ENCODE data around the gene MYH3.

Gene MYH3

DNA sequence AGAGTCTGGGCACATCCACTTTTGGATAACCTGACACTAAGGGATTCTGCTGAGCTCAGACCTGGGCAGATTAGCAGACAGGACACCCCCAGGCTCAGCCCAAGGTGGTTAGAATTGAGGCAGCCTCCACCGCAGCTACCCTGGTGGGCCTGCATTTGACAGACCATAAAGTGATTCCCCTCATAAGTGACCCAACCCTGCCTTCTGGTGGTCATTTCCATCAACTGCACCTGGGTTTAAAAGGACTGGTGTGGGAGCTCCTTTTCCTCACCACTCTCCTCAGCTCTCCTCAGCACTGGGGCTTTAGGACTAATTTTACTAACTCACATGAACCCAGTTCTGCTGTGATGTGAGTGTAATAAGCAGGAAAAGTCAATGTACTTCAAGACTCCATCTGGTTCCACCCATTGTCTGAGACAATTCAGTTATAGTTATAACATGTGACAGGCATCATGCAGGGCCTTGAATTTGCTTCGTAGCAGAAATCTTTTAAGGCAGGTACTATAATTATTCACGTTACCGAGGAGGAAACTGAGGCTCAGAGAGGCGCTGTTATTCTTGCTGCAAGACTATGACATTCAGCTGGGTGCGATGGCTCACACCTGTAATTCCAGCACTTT is 42.5 kb downstream of the MYH3 start:
- DNase-seq (ENCODE audit: low read depth in 1 of 2, low spot score in 1 of 2): no peak

DNA sequence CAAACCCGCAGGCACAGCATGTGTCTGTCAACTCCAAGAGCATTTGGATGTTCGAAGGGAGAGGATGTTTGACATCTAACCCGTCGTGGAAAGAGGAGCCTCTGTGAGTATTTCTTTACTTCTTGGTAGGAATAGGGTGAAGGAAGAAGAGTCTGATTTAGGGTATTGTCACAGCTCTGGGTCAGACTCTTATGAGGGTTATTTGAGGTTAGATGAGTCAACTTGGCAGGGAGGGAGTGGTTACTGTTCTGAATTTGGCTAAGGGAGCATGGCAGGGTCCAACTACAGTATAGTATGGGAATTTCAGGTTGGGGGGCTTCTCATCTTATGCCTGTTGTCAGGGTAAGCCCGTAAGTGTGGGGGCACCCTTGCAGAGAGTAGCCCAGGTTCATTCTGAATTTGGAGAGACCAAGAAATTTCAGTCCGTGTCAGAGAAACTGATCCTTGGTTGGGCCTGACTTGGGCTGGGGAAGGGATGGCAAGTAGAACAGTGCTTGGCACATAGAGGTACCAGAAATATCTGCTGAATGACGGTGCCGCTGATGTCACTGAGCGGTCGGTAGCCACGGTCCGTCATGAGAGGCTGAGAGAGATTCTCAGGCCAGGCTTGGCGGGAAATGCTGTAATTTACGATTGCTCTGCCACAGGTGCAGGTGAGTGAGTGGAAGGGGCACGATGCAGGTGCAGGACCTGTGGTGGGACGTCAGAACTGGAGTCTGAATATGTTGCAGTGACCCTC is 43.2 kb downstream of the MYH3 start:
- no peak for DNase-seq (ENCODE audit: low read depth in 1 of 2, low spot score in 1 of 2)

DNA sequence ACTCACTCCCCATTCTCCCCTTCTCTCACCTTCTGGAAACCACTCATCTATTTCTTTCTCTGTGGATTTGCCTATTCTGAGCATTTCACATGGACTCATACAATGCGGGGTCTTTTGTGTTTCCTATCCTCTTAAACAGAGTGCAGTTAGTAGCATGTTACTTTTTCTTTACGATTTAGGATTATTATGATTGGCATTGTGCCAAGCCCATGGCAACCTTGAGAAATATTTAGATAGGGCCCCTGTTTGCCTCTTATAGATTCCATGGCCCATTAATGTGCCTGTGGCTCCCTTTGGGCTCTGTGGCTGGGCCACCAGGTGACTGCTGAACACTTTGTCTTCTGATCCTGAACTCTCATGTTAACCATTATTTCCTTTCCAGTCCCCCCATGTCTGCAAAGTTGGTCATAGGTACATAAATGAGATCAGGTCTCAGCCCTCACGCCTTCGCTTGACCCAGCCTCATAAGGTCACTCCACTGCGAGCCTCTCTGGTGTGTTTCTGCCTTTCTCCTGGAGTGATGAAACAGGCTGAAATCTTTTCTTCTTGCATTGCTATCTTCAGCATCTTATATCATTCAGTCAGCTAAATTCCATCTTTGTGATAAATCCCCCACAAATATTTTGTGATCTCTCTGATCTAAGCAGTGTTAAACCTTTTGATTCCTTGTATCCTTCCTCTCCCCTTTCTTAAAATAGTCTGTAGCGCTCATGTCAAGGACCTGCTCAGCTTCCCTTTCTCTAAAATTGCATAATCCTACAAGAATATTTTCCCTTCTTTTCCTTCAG is 44.0 kb downstream of the MYH3 start:
- no peak for DNase-seq (ENCODE audit: low read depth in 1 of 2, low spot score in 1 of 2)

DNA sequence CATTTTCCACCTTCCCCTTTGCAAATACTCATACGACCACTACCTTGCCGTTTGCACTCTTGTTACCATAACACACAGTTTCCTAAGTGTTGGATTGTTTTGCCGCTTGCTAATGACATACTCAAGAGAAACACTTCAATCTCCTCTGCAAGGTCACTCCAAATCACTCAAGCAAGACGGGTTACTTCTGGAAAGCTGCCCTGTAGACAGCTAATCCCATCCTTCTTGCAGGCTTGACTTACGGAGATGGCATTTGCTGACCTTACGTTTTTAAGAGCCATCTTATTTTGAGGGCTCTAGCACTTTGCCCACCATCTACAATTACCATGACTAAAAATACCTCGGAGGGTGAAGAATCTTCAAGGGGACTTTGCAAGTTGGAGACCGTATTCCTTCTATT is 46.2 kb downstream of the MYH3 start:
- no peak for DNase-seq (ENCODE audit: low read depth in 1 of 2, low spot score in 1 of 2)

DNA sequence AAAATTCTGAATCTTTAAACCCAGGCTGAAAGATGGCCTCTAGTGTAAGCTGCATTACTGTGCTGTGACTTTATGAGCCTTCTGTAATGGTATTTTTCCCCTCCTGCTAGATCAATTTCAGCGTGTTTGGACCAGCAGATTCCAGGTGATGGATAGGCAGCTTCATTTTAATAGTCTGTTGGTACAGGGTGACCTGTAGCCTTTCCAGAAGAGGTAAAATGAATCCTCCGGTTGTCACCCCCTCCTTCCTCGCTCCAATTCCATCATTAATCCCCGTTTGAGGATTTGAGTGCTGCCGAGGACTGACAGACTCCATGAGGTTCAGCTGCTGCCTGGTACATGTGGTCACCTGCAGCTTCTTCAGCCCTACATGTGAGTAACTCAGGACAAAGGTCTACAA is 48.9 kb downstream of the MYH3 start:
- no peak for DNase-seq (ENCODE audit: low read depth in 1 of 2, low spot score in 1 of 2)

DNA sequence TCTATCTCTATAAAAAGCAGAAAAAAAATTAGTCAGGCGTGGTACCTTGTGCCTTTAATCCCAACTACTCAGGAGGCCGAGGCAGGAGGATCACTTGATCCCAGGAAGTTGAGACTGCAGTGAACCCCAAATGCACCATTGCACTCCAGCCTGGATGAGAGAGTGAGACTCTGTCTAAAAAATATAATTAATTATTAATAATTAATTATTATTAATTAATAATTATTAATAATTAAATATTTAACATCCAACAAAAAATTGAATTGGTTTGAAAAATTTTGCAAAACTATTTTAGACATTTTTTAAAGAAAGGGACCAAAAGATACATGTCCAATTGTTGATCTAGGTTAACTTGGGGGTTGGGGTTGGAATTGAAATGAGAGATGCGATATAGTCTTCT is 51.0 kb downstream of the MYH3 start:
- no peak for DNase-seq (ENCODE audit: low read depth in 1 of 2, low spot score in 1 of 2)

DNA sequence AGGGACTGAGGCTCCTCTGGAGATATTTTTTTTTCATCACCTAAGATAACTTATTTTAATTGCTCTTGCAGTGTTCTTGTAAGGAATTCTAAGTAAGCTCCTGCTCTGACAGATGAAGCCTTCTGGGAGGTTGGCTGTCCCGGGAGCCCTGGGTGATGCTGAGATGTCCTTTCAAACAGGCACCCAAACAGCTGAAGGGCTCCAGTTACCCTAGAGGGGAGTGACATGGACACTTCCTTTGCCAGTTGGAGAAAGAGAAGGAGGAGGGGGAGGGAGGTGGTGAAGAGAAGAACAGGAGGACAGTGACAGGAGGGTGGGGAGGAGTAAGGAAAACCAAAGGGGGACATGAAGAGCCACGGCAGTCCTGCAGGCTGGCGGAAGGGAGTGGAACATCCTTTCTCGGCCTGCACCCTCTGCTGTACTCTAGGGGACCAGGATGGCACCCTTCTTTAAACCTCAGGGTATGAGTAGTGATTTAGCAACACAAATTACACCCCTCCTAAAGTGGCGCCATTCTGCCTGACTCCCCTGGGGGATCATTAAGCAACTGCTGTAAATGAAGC is 51.8 kb downstream of the MYH3 start:
- no peak for DNase-seq (ENCODE audit: low read depth in 1 of 2, low spot score in 1 of 2)

DNA sequence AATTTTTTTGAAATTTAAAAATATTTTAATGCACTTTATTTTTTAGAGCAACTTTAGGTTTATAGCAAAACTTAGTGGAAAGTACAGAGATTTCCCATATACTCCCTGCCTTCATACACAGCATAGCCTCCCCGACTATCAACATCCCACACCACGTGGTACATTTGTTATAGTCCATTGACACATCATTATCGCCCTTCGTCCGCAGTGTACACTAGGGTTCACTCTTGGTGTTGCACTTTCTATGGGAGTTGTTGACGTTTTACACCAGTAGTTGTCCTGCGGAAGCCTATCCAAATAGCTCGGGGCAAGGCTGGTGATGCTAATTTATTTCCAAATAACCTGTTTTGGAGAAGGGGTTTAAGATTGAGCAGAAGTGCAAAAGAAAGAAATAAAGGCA is 52.6 kb downstream of the MYH3 start:
- DNase-seq (ENCODE audit: low read depth in 1 of 2, low spot score in 1 of 2): no peak

DNA sequence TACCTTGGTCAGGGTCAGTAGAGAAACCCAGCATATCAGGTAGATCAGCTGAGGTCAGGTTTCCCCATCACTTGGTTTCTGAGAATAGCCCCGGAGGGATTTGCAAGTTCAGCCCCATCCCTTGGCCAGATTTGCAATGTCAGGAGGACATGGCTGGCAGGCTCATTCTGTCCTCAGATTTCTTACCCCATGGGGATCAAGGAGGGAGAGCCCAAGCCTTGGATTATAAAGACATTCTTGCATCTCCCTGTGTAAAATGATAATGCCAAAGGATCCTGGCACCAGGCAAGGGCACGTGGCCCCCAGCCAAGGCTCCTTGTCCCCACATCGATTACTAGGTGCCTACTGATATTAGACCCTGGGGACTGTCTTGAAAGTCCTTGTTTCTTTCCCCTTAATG is 53.2 kb downstream of the MYH3 start:
- DNase-seq (ENCODE audit: low read depth in 1 of 2, low spot score in 1 of 2): no peak

DNA sequence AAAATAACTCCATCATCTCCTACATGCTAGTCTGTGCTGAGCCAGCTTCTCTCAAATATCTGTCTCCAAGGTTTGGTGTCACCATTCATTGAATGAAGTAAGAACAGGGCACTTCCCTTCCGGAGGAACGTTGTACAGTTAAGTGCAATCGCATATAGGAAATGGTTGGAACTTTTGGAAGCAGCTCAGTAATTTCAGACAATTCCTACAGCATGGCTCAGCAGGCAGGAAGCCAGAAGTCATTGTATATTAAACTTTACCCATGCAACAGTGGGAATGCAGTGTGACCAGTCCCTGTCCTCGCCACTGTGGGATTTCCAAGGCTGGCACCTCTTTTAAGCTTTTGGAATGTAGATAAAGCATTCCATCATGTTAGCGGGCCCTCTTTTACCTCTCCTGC is 56.5 kb downstream of the MYH3 start:
- no peak for DNase-seq (ENCODE audit: low read depth in 1 of 2, low spot score in 1 of 2)

DNA sequence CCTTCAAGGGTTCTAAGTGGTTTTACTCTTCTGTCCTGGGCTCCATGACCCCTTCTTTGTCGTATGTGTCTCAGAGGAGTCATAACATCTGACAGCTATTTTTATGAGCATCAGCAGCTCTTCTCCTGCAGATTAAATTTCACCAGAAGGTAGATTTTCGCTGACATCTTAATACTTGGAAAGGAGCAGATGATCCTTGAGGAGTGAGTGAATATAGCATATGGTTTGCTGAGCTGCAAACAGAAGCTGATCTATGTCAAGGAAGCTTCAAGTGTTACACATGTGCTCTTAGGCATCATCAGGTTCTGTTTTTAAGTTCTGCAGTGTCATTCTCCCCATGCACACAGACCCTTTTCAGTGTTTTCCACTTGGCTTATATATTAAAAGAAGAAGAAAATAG is 58.5 kb downstream of the MYH3 start:
- DNase-seq (ENCODE audit: low read depth in 1 of 2, low spot score in 1 of 2): no peak

DNA sequence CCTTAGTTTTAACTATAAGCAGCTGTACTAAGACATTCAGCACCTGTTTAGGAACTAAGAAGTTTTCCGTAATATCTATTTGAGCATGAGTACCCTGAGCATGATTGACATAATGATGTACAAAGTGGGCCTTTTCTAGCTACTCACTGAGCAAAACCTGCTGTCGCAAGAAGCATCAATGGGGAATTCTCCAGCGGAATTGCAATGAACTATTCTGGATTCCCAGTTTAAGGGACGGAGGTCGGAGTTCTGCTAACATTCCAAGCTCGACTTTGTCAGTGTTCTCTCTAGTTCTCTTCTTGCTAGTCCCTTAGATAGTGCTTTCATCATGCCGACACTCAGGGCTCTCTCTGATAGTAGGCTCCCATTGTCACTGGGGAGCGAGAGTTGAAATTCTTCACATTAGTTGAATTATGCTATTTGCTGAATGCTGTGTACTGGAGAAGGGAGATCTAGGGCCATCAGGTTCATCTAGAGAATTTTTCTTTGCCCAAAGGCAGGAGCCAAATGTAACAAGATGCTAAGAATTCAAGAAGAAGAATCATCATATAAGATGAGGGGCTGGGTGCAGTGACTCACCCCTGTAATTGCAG is 67.5 kb downstream of the MYH3 start:
- DNase-seq (ENCODE audit: low read depth in 1 of 2, low spot score in 1 of 2): no peak

DNA sequence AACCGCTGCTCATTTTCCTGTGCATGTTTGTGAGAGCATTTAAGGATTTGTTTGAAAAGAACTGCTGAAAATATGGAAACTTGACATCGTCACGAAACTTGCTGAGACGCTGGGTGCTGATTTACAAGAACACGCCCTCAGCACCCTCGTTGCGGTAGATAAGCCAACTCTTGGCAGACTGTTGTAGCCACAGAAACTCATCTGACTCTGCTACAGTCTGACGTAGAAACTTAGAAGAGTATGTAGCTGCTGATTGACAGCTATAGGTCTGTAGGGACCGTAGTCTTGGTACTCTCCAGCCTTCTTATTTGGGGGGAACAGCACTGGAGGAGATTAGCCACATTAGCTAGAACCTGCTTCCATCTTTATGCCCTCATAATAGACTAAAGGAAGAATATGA is 71.6 kb downstream of the MYH3 start:
- no peak for DNase-seq (ENCODE audit: low read depth in 1 of 2, low spot score in 1 of 2)

DNA sequence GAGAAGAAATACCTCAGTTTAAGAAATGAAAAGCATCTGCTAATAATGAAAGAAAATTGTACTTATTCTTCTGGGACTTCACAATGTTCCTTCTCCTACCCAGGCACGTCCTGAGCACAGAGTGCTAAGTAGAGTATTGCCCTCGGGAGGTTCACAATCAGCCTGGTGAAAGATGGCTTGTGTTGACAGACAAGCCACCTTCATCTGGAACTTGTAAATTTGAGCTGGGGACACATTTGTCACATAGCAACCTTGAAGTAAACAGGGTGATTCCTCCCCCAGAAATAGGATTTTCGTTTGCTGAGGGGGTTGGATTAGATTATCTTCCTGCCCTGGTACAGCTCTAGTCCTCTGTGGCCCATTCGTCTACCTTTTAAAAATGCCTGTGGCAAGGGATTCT is 73.3 kb downstream of the MYH3 start:
- no peak for DNase-seq (ENCODE audit: low read depth in 1 of 2, low spot score in 1 of 2)

DNA sequence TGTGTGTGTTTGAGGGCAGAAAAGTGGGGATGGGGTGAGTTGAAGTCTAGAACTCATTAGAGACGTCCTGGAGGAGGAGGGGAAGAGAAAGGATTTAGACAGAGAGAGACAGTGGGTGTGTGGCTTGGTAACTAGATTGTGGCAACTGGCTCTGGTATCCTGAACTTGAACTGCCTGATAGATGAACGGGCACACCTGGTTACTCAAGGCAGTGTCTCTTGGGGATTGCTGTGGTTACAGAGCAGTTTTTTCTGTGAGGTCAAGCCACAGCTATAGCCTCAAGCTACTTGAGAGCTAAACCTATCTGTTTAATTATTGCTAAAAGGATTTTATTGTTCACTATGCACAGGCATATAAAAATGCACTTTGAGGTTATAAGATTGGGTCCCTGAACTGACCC is 77.8 kb downstream of the MYH3 start:
- DNase-seq (ENCODE audit: low read depth in 1 of 2, low spot score in 1 of 2): no peak
